Astrocyte of the spinal cord (primary cell): ENCODE results near the gene RNASEH2A.

Experiments
- DNase-seq: peaks from one replicate; pipeline ENCODE4 v3.0.0; 2011; ENCODE audit warnings: low read depth, low spot score
- H3K4me3 ChIP-seq: 2 replicates; pipeline ENCODE4 v1.5.1; 2011; ENCODE audit warnings: low read depth, mild to moderate bottlenecking, low read length, moderate library complexity
- in situ Hi-C: cut with HindIII; loops from 2 replicates; pipeline ENCODE4 v1.10.0; 2017; ENCODE audit warnings: low sequenced_read_pairs
- TF ChIP-seq, protein P1 (sequence below): IDR thresholded peaks from 2 replicates; pipeline ENCODE4 v1.5.1; 2012; ENCODE audit warnings: low read depth, mild to moderate bottlenecking, low read length, inconsistent platforms

The RNASEH2A gene

GRCh38 chr19:12782174-12782423, 24.3 kb upstream of the RNASEH2A start:
- TF ChIP-seq, protein P1, sequence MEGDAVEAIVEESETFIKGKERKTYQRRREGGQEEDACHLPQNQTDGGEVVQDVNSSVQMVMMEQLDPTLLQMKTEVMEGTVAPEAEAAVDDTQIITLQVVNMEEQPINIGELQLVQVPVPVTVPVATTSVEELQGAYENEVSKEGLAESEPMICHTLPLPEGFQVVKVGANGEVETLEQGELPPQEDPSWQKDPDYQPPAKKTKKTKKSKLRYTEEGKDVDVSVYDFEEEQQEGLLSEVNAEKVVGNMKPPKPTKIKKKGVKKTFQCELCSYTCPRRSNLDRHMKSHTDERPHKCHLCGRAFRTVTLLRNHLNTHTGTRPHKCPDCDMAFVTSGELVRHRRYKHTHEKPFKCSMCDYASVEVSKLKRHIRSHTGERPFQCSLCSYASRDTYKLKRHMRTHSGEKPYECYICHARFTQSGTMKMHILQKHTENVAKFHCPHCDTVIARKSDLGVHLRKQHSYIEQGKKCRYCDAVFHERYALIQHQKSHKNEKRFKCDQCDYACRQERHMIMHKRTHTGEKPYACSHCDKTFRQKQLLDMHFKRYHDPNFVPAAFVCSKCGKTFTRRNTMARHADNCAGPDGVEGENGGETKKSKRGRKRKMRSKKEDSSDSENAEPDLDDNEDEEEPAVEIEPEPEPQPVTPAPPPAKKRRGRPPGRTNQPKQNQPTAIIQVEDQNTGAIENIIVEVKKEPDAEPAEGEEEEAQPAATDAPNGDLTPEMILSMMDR, result no peak
- in situ Hi-C loops, result no loop called here
- no peak for DNase-seq
- peak overlapping the region; percentile 13 for H3K4me3 ChIP-seq

GRCh38 chr19:12782424-12783290, 23.7 kb upstream of the RNASEH2A start:
- in situ Hi-C loops, result no loop called here
- TF ChIP-seq, protein P1, result peak; percentile 7

GRCh38 chr19:12783291-12783848, 23.0 kb upstream of the RNASEH2A start:
- TF ChIP-seq, protein P1, result no peak
- no peak for DNase-seq
- peak overlapping the region; percentile 33 for H3K4me3 ChIP-seq
- in situ Hi-C loops, result no loop called here

More at GRCh38 chr19:12782424-12783290, 23.7 kb upstream of the RNASEH2A start:
- peak overlapping the region; percentile 33 for H3K4me3 ChIP-seq
- DNase-seq, result peak; percentile 84

DNA sequence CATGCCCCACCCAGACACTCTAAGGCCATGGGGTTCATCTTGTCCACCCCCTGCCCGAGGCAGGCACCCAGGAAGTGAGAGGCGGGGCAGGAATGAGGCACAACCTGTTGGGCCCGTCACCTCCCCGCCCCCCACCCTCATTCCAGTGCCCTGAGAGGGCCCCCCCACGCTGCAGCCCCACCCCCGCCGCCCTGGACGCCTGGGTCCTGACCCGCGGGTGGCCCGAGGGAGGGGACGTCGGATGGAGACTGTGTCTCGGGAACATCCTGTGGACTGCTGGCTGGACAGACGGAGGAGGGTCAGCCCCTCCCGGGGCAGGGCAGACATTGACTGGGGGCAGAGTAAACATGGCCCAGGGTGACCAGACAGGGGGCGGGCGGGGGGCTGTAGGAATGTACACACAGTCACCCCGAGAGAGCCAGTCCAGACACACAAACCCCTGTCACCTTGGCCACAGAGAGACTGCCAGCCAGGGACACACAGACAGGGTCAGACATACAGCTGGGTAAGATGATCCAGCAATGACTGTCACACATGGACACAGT, 22.5 kb upstream of the RNASEH2A start:
- TF ChIP-seq, protein P1, result no peak
- no peak for DNase-seq
- in situ Hi-C loops, result no loop called here
- H3K4me3 ChIP-seq, result no peak overlapping the region

DNA sequence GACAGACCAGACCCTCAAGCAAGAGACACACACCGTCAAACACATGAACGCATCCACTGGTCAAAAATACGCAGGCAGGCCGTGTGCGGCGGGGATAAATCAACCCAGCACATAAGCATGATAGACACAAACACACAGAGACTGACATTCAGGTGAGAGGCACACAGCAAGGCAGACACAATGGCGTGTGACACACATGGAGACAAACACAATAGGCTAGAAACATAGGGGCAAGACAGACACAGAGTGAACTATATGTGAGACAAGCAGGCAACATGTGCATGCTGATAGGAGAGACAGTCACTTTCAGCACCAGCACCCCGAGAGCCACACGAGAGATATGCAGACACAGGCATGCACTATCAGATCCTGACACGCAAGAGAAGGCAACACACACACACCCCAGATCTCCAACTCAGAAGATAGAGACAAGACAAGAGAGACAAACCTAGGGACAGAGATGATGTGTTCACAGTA, 22.0 kb upstream of the RNASEH2A start:
- TF ChIP-seq, protein P1, result no peak
- H3K4me3 ChIP-seq, result no peak overlapping the region
- DNase-seq, result no peak
- in situ Hi-C loops, result no loop called here

DNA sequence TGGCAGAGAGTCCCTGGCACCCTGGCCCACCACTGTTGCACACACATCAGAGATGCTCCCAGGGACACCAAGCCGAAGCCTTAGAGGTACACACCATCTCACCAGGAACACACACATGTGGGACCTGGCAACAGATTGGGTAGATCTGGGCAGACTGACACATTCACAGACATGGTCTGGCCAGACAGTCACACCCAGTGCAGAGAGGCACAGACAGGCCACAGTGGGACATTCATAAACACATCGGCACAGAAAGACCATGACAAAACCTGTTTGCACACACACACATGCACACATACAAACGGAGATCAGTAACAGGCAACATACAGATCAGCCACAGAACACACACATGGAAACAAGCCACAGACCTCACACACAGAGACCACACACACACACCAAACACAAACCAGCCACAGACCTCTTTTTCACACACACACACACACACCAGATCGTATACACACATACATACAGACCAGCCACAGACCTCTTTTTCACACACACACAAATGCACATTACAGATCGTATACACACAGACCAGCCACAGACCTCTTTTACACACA, 21.4 kb upstream of the RNASEH2A start:
- H3K4me3 ChIP-seq, result no peak overlapping the region
- in situ Hi-C loops, result no loop called here
- TF ChIP-seq, protein P1, result no peak
- DNase-seq, result peak; percentile 25
